Smooth muscle cell (in vitro differentiated cells): ENCODE results near the gene AGRN. TPM values are rescaled to one million over a fixed set of nuclear protein-coding genes. Genes with fewer than 3 reads are reported as not detected.

Experiments used
- DNase-seq: peaks from one replicate; lab custom pipeline; 2025; ENCODE audit not compliant: unreplicated experiment; lab: John Stamatoyannopoulos, UW
- H2AFZ ChIP-seq: fragments of 200-600 bp; sonication (generic); 2 replicates; pipeline ENCODE4 v1.6.0; 2016; ENCODE audit warnings: antibody characterized with exemption, low read depth, mild to moderate bottlenecking
- H3F3A ChIP-seq: fragments of 200-600 bp; sonication (generic); 2 replicates; pipeline ENCODE4 v1.6.0; 2017; ENCODE audit warnings: antibody characterized with exemption, low read depth
- H3K27ac ChIP-seq: fragments of 200-600 bp; sonication (generic); 2 replicates; pipeline ENCODE4 v1.5.1; 2016; ENCODE audit warnings: low read depth, mild to moderate bottlenecking
- H3K27me3 ChIP-seq: fragments of 200-600 bp; sonication (generic); 2 replicates; pipeline ENCODE4 v1.6.1; 2016; ENCODE audit warnings: low read depth, mild to moderate bottlenecking
- H3K36me3 ChIP-seq: fragments of 200-600 bp; sonication (generic); 2 replicates; pipeline ENCODE4 v1.5.1; 2016; ENCODE audit warnings: low read depth
- H3K4me1 ChIP-seq: fragments of 200-600 bp; sonication (generic); 2 replicates; pipeline ENCODE4 v1.5.1; 2016; ENCODE audit warnings: low read depth
- H3K4me2 ChIP-seq: fragments of 200-600 bp; sonication (generic); 2 replicates; pipeline ENCODE4 v1.6.0; 2016; ENCODE audit warnings: mild to moderate bottlenecking
- H3K4me3 ChIP-seq: fragments of 200-600 bp; sonication (generic); 2 replicates; pipeline ENCODE4 v1.5.1; 2016; ENCODE audit warnings: mild to moderate bottlenecking
- H3K79me2 ChIP-seq: fragments of 200-600 bp; sonication (generic); 2 replicates; pipeline ENCODE4 v1.6.0; 2016; ENCODE audit warnings: low read depth, mild to moderate bottlenecking
- H3K9ac ChIP-seq: fragments of 200-600 bp; sonication (generic); 2 replicates; pipeline ENCODE4 v1.6.0; 2016; ENCODE audit warnings: low read depth
- H3K9me3 ChIP-seq: fragments of 200-600 bp; sonication (generic); replicated peaks from 2 replicates; pipeline ENCODE4 v1.5.1; 2016; ENCODE audit warnings: low read depth
- H4K20me1 ChIP-seq: fragments of 200-600 bp; sonication (generic); 2 replicates; pipeline ENCODE4 v1.6.0; 2016; ENCODE audit warnings: low read depth
- CTCF ChIP-seq: fragments of 200-600 bp; sonication (generic); IDR thresholded peaks from 2 replicates; pipeline ENCODE4 v1.5.1; 2017; ENCODE audit warnings: borderline replicate concordance, mild to moderate bottlenecking, antibody characterized with exemption; ENCODE audit not compliant: insufficient read depth, poor library complexity, severe bottlenecking
- WGBS: methylation state at CpG from one replicate; pipeline ENCODE4 v1.1.7; 2016; ENCODE audit warnings: low lambda C conversion rate; 5-methylcytosine and 5-hydroxymethylcytosine counted together
- polyA plus RNA-seq: library from polyadenylated mRNA; unstranded; fragments of >200 nt; fragmentation: Nextera tagmentation; extraction: Ambion mirVana; gene quantifications from 2 replicates; pipeline ENCODE4 v1.2.1, GENCODE V29; 2016
- total RNA-seq: library from RNA; depleted of rRNA; stranded (reverse); fragments of >200 nt; gene quantifications from 2 replicates; pipeline ENCODE4 v1.2.3, GENCODE V29; 2014

AGRN gene
- total and polyA plus RNA-seq, 2 experiments from 2014 or later = 17.5 to 24.7 TPM

DNA sequence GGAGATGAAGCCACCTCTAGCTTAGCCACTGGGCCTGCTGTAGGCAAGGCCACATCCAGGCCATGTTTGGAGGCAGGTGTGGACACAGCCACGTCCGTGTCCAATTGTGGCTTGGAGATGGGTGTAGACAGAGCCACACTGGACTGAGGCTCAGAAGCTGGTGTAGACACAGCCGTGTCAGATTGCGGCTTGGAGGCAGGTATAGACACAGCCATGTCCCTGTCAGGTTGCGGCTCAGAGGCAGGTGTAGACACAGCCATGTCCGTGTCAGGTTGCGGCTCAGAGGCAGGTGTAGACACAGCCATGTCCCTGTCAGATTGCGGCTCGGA, 40.2 kb upstream of the AGRN start:
- no peaks in the 10 kb centered on the region for H3F3A ChIP-seq

GRCh38 chr1:980137-980571, 39.8 kb upstream of the AGRN start:
- Histone ChIP-seq H3K4me3 (no peak overlapping the region), H3K4me2 (no peak overlapping the region), H4K20me1 (no peaks in the 10 kb centered on the region), H2AFZ (no peak overlapping the region), H3K4me1 (no peaks in the 10 kb centered on the region), H3K27me3 (peaks cover 9% of the 10 kb centered on the region), H3K9ac (no peak overlapping the region), H3K36me3 (no peaks in the 10 kb centered on the region), H3K9me3 (no peaks in the 10 kb centered on the region), H3F3A (no peaks in the 10 kb centered on the region), H3K27ac (no peak overlapping the region), H3K79me2 (no peaks in the 10 kb centered on the region)
- 89% methylated on average over 13 of the region's 13 CpGs for WGBS
- DNase-seq = no peak
- TF ChIP-seq CTCF = no peak

More for the DNA sequence above, 40.2 kb upstream of the AGRN start:
- Histone ChIP-seq H4K20me1 (no peaks in the 10 kb centered on the region), H3K27me3 (peaks cover 8% of the 10 kb centered on the region), H3K79me2 (no peaks in the 10 kb centered on the region), H3K4me3 (no peak overlapping the region), H2AFZ (no peak overlapping the region), H3K4me1 (no peaks in the 10 kb centered on the region), H3K4me2 (no peak overlapping the region), H3K36me3 (no peaks in the 10 kb centered on the region), H3K9ac (no peak overlapping the region), H3K9me3 (no peaks in the 10 kb centered on the region), H3K27ac (no peak overlapping the region)
- WGBS = 97% methylated on average over 9 of the region's 9 CpGs
- no peak for DNase-seq
- no peak for TF ChIP-seq CTCF

DNA sequence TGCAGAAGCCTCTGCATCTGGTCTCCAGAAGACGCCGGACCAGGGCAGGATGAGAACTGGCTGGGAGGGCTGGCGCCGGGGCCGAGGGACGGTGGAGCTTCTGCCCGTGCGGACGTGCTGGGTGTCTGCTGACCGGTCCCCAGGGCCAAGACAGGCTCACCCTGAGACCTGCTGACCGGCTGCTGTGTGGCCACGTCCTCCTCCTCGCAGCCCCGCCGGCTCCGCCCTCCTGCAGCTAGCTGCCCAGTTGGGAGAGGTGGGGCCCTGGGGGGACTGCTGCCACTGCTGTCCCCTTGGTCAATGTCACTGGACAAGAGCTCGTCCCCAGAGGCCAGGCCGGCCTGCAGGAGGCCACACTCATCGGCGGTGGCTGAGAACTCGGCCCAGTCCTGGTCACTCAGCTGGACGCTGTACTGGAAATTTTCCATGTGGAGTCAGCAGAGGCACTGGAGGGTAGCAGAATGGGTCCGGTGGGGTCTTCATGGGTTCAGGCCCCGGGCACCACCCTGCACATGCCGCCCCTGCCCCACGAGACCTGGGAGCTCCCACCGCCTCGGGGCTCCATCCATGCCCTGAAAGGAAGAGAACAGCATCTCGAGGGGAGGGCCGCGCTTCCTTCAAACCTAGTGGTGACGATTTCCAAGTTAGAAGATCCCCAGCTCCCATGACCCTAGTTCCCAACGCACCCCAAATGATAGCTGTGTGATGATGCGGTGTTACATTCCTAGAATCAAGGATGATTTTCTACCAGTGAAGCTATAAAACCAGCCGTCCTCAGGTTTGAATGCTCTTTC, 39.1 kb upstream of the AGRN start:
- no peaks in the 10 kb centered on the region for H3K4me1 ChIP-seq
- WGBS = 87% methylated on average over 35 of the region's 35 CpGs
- H2AFZ ChIP-seq = no peak overlapping the region
- H3K9me3 ChIP-seq = no peaks in the 10 kb centered on the region
- no peaks in the 10 kb centered on the region for H3F3A ChIP-seq
- no peaks in the 10 kb centered on the region for H3K79me2 ChIP-seq
- H3K27ac ChIP-seq = no peak overlapping the region
- no peaks in the 10 kb centered on the region for H4K20me1 ChIP-seq
- no peak overlapping the region for H3K4me2 ChIP-seq
- no peak for TF ChIP-seq CTCF
- DNase-seq = no peak
- no peak overlapping the region for H3K4me3 ChIP-seq
- no peaks in the 10 kb centered on the region for H3K36me3 ChIP-seq
- peaks cover 15% of the 10 kb centered on the region for H3K27me3 ChIP-seq
- H3K9ac ChIP-seq = no peak overlapping the region

- H2AFZ ChIP-seq = no peak overlapping the region
- H3K9me3 ChIP-seq = no peaks in the 10 kb centered on the region
- no peak for DNase-seq
- H3K4me3 ChIP-seq = no peak overlapping the region
- H3K36me3 ChIP-seq = no peaks in the 10 kb centered on the region
- H3K27me3 ChIP-seq = peaks cover 15% of the 10 kb centered on the region
- H3K4me2 ChIP-seq = no peak overlapping the region
- 88% methylated on average over 21 of the region's 21 CpGs for WGBS
- H3K9ac ChIP-seq = no peak overlapping the region
- no peak overlapping the region for H3K27ac ChIP-seq
- TF ChIP-seq CTCF = no peak
- no peaks in the 10 kb centered on the region for H3F3A ChIP-seq
- no peaks in the 10 kb centered on the region for H3K79me2 ChIP-seq
- no peaks in the 10 kb centered on the region for H4K20me1 ChIP-seq
- no peaks in the 10 kb centered on the region for H3K4me1 ChIP-seq
Measured at GRCh38 chr1:981491-981954, 38.4 kb upstream of the AGRN start.
